GM18858 (cell line): Measurements from ENCODE around the gene SIK3.

ENCODE experiments used
- ATAC-seq: cut with Tn5 transposase; IDR thresholded peaks from one replicate; pipeline ENCODE4 v1.9.1; 2021; ENCODE audit not compliant: unreplicated experiment

SIK3 gene

GRCh38 chr11:117110294-117110950 lies 12.2 kb upstream of the SIK3 start:
- no peak for ATAC-seq

GRCh38 chr11:117107701-117108590 lies 9.7 kb upstream of the SIK3 start:
- no peak for ATAC-seq

GRCh38 chr11:117100556-117100955 lies 2.3 kb upstream of the SIK3 start:
- ATAC-seq = no peak

DNA sequence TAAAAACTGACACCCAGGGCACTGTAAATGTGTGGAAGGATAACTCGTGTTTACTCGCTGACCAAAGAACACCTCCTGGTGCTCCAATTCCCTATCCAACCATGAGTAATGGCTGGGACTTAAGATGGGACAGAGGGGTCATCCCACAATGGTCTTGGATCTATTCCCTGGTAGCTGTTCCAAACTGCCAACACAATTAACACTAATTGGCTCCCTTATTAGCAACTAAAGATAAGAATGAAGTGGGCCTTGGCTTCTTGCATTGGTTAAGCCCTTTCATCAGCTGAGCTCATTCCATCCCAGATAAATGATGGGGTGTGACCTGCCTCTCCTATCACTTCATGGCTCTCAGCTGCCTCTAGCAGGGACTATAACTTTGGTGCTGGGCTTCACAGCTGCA lies 1.5 kb upstream of the SIK3 start:
- no peak for ATAC-seq

- peak; percentile 8 for ATAC-seq
Observed at GRCh38 chr11:117097389-117098268, 599 bp downstream of the SIK3 start.

DNA sequence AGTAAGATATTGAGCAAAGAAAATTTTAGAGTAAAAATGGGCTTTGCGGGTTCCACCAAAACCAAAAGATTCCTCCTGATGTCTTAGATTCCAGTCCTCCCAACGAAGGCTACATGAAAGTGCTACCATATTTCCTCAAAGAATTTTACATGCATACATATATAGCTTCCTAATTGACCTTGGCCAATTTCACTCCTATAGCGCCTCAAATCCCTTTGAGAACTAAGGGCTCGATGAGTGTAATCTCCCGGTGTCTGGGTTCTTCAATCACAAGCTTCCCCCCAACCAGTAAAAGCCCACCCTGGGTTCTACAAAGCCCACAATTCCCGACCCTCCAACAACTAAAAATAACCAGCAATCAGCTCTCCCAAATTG lies 1.2 kb downstream of the SIK3 start:
- no peak for ATAC-seq

- no peak for ATAC-seq
Observed at GRCh38 chr11:117096201-117096991, 1.8 kb downstream of the SIK3 start.

GRCh38 chr11:117095284-117096161 lies 2.7 kb downstream of the SIK3 start:
- ATAC-seq = no peak

- no peak for ATAC-seq
Observed at GRCh38 chr11:117094776-117095175, 3.5 kb downstream of the SIK3 start.

DNA sequence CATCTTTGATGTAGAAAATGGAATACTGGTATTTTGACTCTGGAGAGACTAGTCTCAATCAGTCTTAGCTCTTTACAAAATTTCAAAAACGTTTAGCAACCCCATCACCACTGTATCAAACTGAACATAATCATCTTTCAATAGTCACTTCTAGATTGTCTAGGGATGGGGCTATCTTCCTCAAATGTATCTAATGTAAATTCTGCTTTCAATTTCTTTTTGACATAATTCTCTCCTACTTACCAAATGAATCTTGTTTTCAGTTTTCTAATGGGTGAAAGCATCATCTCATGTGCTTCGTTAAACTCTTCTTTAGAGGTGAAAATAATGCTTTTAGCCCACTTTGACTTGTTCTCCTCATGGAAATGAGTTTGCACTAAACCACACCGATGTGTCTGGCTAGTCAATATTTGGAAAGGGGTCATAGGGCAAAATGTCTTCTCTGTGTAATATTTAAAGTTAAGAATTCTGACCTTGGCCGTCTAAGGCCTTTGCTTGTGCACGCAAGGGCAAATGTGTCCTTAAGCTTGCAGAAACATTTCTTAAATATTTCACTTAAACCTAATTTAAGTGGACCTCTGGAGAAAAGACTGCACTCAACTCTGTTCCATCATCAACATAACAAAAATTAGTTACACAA lies 5.2 kb downstream of the SIK3 start:
- ATAC-seq = peak; percentile 52

DNA sequence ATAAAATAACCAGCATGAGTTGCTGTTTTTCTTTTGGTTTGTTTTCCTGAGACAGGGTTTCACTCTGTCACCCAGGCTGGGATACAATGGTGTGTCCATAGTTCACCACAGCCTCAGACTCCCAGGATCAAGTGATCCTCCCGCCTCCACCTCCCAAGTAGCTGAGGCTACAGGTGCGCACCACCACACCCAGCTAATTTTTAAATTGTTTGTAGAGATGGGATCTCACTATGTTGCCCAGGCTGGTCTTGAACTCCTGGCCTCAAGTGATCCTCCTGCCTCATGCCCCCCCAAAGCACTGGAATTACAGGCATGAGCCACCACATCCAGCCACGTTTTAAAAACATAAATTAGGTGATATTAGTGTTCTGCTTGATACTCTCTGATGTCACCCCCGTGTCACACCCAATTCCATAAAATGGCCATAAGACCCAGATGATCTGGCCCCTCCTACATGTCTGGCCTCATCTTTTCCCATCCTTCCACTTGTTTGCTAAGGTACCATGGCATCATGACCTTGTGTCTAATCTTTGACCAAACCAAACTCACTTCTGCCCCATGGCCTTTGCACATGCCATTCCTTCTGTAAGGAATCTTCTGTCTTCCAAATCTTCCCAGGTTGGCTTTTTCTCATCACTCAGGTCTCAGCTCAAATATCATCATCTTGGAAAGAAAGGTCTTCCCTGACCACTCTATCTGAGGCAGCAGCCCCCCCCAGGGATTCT lies 6.3 kb downstream of the SIK3 start:
- no peak for ATAC-seq

DNA sequence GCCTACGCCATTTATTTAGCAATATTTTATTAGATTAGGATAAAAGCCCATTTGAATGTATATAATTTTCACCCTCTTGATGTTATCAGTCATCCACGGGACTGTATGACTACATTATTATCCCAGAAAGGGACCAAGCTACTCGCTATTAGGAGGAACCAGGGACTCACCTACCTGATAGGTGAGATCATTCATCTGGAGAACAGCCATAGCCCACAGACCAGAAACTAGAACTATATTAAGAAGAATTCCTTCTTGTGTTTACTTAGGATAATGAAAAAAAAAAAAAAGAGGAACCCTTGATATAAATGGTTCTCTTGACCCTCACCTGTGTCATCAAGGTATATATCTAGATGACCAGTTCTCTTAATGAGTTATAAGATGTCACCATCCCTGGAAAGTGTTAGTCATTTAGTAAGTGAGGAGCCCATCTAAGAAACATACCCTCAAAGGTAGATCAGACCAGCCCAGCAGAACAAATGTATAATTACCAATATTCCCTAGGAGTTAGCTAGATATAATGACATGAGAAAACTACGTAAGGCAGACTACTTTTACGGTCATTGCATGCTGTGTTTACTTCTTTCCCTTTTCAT lies 8.0 kb downstream of the SIK3 start:
- no peak for ATAC-seq

DNA sequence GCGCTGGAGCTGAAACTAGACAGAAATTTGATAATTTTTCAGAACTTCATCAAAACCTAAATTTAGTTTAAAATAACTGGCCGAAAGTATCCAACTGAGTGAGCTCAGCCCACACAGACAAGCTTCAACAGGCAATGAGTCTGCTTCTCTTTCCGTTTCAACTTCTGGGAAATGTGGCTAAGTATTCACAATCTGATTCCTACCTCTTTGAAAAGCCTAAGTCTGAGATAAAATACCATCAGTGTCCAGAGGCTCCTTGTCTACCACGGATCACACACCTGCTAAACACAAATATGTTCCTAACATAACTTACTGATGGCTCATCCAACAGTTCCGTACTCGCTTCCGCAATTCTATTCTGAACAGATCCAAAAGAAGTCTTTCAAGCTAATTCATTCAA lies 8.5 kb downstream of the SIK3 start:
- no peak for ATAC-seq

- no peak for ATAC-seq
Observed at GRCh38 chr11:117087446-117087845, 10.8 kb downstream of the SIK3 start.

GRCh38 chr11:117084992-117085391 lies 13.2 kb downstream of the SIK3 start:
- no peak for ATAC-seq

DNA sequence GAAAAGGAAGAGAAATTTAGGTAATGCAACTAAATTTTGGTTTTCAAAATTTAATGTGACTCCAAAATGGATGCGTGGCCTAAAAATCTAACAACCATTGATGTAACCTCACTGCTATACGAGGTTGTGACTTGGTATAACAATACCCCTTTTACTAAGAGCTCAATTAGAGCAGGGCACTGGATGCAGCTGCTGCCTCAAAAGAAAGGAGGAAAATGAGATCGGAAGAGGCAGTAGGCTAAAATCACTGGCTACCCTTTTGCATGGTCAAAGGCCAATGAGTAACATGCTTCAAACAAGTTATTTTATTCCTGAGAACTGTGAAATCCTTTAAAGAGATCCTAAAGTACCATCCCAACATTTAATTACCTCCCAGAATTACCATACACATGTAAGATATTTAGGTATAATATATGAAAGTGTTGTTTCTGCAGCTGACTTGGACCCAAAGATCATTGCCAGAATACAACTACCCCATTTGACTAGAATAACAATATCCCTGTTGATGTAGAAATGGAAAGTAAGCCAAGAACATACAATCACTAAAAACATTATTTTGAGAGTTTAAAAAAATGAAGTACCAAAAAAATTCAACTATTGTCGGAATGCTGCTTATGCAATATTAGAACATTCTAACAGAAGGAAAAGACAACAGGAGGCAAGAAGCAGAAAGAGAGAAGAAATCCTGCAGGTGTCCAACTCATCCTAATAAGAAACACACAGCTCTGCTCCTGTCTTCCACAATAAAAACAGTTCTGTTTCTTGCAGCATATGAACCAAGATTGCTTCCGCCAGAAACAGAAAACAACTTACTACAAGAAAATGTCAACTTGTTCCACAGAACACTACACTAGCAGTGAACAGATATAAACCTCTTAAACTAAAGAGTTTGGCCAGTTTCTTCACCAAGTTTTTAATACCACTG lies 15.0 kb downstream of the SIK3 start:
- ATAC-seq = no peak

GRCh38 chr11:117081908-117082307 lies 16.3 kb downstream of the SIK3 start:
- no peak for ATAC-seq
